SIG-M5 treated with dmso at 0.1 percent for 504 hours (cell line): Measurements from ENCODE around the gene ATL1.

ENCODE experiments used
- DNase-seq: peaks from one replicate; lab custom pipeline; 2025; ENCODE audit not compliant: unreplicated experiment; lab: John Stamatoyannopoulos, UW

The ATL1 gene

GRCh38 chr14:50559990-50560930 is at the start of gene ATL1:
Gene ATL1, plus strand, starts transcription at chr14:50560145. Its CDS starts 121 bp downstream, at chr14:50560266.
- peak; percentile 30 for DNase-seq

- DNase-seq = no peak
Measured at GRCh38 chr14:50510157-50510556, 49.8 kb upstream of the ATL1 start.

DNA sequence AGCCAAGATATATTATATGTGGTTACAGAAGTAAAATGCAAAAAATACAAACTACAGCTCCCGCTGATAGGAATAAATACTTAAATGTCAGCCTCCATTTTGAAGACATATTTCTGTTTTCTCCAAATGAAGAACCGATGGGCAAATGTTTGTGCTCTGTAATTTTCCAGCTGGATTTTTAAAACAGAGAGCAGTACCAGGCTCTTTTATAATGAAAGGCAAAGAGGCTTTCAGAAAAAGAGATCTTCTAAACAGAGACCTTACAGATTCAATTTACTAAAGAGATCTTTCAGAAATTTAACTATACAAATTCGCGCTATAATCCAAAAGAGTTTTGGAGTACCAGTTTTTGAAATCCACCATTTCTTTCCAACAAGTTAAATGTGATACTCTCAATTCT is 47.5 kb upstream of the ATL1 start:
- no peak for DNase-seq

GRCh38 chr14:50516091-50516490 is 43.9 kb upstream of the ATL1 start:
- no peak for DNase-seq

DNA sequence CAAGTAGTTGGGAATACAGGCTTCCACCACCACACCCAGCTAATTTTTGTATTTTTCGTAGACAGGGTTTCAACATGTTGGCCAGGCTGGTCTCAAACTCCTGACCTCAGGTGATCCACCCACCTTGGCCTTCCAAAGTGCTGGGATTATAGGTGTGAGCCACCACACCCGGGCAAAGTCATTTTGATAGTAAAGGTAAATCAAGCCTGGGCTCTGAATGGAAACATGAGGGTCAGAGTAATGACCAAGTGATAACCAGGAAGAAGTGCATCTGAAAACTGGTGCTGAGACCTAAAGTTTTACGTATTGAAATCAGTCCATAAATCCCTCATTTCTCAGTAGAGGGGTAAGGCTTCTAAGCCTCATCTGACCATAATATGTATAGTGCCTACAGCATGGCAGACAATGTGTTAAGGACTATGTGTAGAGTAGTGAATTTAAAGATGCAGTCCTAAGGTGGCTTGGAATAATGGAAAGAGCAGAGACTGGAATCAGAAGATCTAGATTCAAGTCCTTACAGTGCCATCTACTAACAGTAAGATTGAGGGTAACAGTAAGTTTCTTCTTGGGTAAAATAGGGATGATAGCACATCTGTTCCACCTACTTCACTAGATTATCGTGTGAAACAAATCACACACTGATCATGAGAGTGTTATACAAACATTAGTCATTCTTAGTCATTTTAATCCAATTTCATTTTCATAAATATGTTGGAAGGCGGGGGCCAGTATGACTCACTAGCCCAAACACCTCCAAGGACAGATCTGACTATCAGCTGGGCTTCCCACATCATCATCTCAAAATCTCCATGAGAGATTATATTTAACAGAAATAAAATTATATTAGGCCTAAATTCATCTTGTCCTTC is 38.8 kb upstream of the ATL1 start:
- DNase-seq = no peak

GRCh38 chr14:50521912-50522341 is 38.0 kb upstream of the ATL1 start:
- DNase-seq = no peak

- no peak for DNase-seq
Measured at GRCh38 chr14:50523271-50524041, 36.5 kb upstream of the ATL1 start.

DNA sequence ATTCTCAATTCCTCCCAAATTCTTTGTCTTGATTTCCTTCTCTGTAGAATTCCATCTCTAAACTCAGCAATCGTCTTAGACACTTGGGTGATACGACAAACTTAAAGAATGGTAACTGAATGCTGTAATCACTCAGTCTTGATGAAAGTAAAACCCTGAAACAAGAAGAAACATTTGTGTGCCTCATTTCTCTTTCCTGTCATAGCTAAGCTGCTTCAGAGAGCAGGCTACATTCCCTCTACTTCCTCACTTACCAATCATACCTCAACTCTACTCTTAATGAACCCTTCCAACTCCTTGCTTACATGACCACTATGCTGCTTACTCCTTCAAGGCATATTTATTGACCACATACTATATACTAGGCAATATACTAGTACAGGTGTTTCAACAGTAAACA is 35.9 kb upstream of the ATL1 start:
- DNase-seq = no peak

- DNase-seq = peak; percentile 20
Measured at GRCh38 chr14:50524731-50525515, 35.0 kb upstream of the ATL1 start.

GRCh38 chr14:50528000-50528399 is 31.9 kb upstream of the ATL1 start:
- no peak for DNase-seq

GRCh38 chr14:50529288-50530179 is 30.4 kb upstream of the ATL1 start:
- no peak for DNase-seq

DNA sequence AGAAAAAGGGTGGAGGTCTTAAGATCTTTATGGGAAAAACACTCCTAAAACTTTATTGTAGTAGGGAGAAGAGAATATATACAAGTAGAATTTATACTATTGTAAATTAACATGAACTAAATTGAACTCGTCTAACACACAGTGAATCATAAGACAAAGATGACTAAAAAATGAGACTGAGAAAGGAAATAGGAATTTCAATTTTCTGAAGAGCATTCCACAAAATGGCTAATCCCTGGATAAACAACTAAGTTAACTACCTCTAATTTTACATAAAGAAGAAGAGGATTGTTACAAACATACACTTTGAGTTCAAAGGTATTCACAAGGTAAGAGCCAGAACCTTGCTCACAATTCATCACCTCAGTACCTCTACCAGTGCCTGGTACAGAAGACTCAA is 29.6 kb upstream of the ATL1 start:
- DNase-seq = no peak

DNA sequence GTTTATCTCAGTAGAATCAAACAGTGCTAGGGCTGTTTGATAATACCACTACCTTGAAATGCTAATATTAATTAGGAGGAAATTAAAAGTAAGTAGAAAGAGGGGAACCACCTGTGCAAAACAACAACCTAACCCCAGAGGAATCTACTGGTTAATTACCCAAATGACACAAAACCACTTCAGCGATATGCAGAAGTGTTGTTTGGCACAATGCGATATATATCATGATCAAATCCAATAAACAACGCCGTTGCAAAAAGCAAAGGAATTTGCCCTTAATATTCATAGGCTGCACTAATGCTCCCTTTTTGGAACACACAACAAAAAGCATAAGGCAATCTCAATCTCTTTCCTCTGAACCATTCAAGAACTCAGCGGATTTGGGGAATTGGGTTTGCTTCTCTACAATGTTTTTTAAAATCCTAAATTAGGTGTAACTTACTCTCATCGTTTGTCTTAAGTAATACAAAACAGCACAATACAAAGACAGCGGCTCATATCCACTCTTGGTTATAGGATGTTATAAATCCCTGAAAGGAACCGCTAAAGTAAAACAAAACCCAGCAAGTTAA is 29.1 kb upstream of the ATL1 start:
- DNase-seq = no peak

- no peak for DNase-seq
Measured at GRCh38 chr14:50531595-50532501, 28.1 kb upstream of the ATL1 start.

DNA sequence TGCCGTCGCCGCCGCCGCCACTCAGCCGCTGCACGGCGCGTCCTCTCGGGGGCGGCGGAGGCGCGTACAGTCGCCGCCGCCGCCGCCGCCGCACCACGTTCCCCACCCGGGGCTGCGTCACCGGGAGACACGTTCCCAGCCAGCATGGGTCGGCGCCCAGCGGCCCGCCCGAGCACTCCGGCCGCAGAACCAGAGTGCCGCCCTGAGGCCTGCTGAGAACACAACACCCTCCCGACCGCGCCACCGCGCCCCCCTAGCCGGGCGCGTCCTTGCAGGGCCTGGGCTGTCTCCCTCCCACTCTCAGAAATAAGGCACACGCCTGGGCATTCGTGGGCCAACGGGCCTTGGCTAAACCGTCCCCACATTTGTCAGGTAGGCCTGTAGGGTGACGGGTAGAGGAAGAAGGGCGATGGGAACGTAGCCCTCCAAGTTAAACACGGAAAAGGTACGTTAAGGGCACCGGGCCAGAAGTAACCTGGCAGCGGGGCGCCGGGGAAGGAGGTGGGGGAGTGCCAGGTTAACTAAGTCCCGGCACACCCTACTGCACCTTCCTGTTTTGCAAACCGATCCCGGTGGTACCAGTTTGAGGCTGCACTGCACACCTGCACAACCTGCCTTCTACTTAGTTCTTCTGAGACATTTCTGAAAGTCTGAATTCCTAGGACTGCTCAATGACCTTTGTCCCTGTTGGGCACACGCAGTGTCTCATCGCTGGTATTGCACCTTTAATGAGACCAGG is 27.3 kb upstream of the ATL1 start, which contains the start of gene MAP4K5:
Gene MAP4K5, minus strand, starts transcription at position 68 of the 739 bp plus-strand sequence. CDS start 520 bp downstream, outside the sequence.
- DNase-seq = peak; percentile 82

GRCh38 chr14:50533241-50533705 is 26.7 kb upstream of the ATL1 start:
- DNase-seq = peak; percentile 93

DNA sequence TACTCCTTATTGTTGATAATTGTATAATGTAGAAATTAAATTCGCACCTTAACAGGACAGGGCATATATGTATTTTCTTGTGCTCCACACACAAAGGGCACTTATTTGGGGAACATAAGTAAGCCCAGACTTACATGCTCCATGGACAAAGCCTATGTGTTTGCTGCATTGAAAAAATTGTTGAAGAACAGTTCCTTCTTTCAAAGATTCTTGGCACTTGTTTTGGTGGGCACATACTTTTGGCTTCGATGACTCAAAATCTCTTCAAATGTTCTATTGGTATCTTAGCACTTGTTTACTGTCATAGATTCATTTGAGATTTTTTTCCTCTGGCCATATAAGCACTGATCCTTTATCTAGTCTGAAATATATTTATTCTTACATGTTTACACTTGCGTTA is 26.1 kb upstream of the ATL1 start:
- DNase-seq = no peak
